Measurements from ENCODE around the gene CNTNAP5. TPM values are rescaled to one million over a fixed set of nuclear protein-coding genes. Genes with fewer than 3 reads are reported as not detected.

The CNTNAP5 gene
- total RNA-seq, 1 experiment from 2014 or later: 0.48 TPM

DNA sequence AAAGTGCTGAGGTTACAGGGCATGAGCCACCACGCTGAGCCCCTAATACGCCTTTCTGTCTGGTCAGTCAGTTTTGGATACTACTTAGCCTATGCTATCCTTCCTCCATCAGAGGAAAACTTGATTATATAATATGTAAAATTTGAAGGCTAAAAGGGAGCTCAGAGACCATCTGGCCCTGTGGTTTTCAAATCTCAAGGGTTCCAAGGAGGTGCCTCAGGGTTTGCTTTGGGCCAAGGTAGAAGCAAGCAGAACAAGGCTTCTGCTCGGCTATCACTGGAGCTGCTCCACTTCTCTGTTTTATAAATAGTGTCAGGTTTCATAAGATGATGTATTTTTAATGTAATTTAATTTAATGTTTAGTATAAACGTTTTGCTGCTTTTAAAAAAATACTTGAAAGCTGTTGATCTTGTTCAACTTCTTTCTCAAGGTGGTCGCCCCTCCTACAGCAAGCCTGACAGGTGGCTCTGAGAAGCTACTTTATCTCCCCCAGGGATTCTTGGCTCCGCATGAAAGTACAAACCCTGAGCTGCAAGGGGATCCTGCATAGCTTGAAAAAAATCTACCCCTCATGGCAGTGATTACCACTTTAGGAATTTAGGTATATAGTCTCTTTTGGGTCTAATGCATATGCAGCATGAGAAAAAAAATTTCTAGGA is 290.3 kb downstream of the CNTNAP5 start:
- no peak for DNase-seq
- Histone ChIP-seq H2BK20ac (ENCODE audit: low read depth, low read length, poor library complexity, severe bottlenecking) (no peak overlapping the region), H2BK12ac (ENCODE audit: insufficient read length, low read depth, low read length) (no peak overlapping the region), H4K91ac (ENCODE audit: insufficient read length, low read depth, low read length) (no peak overlapping the region), H3K27ac (ENCODE audit: insufficient read length, low read depth, low read length) (no peak overlapping the region), H2BK120ac (ENCODE audit: low read depth, low read length, poor library complexity, severe bottlenecking) (no peak overlapping the region), H4K8ac (replicated peaks; ENCODE audit: insufficient read length, low read depth, low read length) (no peak overlapping the region), H3K18ac (ENCODE audit: insufficient read length, low read depth, low read length) (no peak overlapping the region), H3K56ac (ENCODE audit: insufficient read length, low read depth, low read length) (no peak overlapping the region), H3K27me3 (ENCODE audit: insufficient read depth, low read length) (no peaks in the 10 kb centered on the region), H3K14ac (ENCODE audit: insufficient read depth, low read length) (no peak overlapping the region), H3K4me2 (ENCODE audit: insufficient read depth, insufficient read length, low read length) (no peak overlapping the region), H3K9me3 (ENCODE audit: control insufficient read depth, low read depth, low read length) (no peaks in the 10 kb centered on the region), H3T11ph (ENCODE audit: low read length) (no peak overlapping the region), H3K23ac (ENCODE audit: insufficient read length, low read depth, low read length) (no peak overlapping the region), H3K79me1 (ENCODE audit: insufficient read depth, low read depth, low read length, poor library complexity, severe bottlenecking) (no peaks in the 10 kb centered on the region), H3K79me2 (ENCODE audit: insufficient read depth, low read length) (no peaks in the 10 kb centered on the region), H3K9ac (ENCODE audit: extremely low read depth, insufficient read length, low read length) (no peak overlapping the region), H2AK5ac (ENCODE audit: insufficient read length, low read length) (no peak overlapping the region), H3K23me2 (ENCODE audit: insufficient read length, low read depth, low read length, poor library complexity, severe bottlenecking) (no peaks in the 10 kb centered on the region), H3K4me1 (ENCODE audit: insufficient read depth, low read length) (no peaks in the 10 kb centered on the region), H3K4ac (ENCODE audit: low read depth, low read length) (no peak overlapping the region), H4K5ac (ENCODE audit: insufficient read length, low read depth, low read length) (no peak overlapping the region), H2BK15ac (ENCODE audit: low read depth, low read length) (no peak overlapping the region), H2AFZ (ENCODE audit: low read length) (no peak overlapping the region), H4K20me1 (ENCODE audit: control insufficient read depth, insufficient read depth, insufficient read length) (no peaks in the 10 kb centered on the region), H2BK5ac (ENCODE audit: insufficient read length, low read length) (no peak overlapping the region)
- no peak overlapping the region for H3K4me3 Mint-ChIP-seq
- H3K27ac Mint-ChIP-seq: no peak overlapping the region
- no peaks in the 10 kb centered on the region for H3K27me3 Mint-ChIP-seq (ENCODE audit: low read depth)
- no peaks in the 10 kb centered on the region for H3K36me3 Mint-ChIP-seq (ENCODE audit: insufficient read depth in 1 of 3, low read depth in 3 of 3)
- 89% methylated on average over 1 of the region's 6 CpGs for WGBS (ENCODE audit: extremely low coverage, insufficient read length, low lambda C conversion rate)
- H3K4me1 Mint-ChIP-seq: peaks cover 17 to 21% of the 10 kb centered on the region in 2 experiments
- peaks cover 0 to 3% of the 10 kb centered on the region in 2 experiments; a peak in 1 of 5 replicates for H3K9me3 Mint-ChIP-seq
- TF ChIP-seq, protein P1, sequence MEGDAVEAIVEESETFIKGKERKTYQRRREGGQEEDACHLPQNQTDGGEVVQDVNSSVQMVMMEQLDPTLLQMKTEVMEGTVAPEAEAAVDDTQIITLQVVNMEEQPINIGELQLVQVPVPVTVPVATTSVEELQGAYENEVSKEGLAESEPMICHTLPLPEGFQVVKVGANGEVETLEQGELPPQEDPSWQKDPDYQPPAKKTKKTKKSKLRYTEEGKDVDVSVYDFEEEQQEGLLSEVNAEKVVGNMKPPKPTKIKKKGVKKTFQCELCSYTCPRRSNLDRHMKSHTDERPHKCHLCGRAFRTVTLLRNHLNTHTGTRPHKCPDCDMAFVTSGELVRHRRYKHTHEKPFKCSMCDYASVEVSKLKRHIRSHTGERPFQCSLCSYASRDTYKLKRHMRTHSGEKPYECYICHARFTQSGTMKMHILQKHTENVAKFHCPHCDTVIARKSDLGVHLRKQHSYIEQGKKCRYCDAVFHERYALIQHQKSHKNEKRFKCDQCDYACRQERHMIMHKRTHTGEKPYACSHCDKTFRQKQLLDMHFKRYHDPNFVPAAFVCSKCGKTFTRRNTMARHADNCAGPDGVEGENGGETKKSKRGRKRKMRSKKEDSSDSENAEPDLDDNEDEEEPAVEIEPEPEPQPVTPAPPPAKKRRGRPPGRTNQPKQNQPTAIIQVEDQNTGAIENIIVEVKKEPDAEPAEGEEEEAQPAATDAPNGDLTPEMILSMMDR (conservative IDR thresholded peaks at IDR 0.05): no peak
